HepG2 (cell line): ENCODE measurements around the gene SPHK2. TPM values are rescaled to one million over a fixed set of nuclear protein-coding genes. Genes with fewer than 3 reads are reported as not detected.
A peak's percentile ranks its signal among the peaks of the same experiment; 100 is the strongest.

ENCODE experiments used
- ARHGAP35 ChIP-seq: sonication (generic); formaldehyde crosslinking; IDR thresholded peaks from 2 replicates; pipeline ENCODE4 v1.9.0; 2022; ENCODE audit warnings: mild to moderate bottlenecking, inconsistent platforms, moderate library complexity, missing genetic modification reagents, borderline replicate concordance
- CENPX ChIP-seq: sonication (generic); formaldehyde crosslinking; IDR thresholded peaks from 2 replicates; pipeline ENCODE4 v1.9.0; 2021; ENCODE audit warnings: mild to moderate bottlenecking, missing genetic modification reagents, moderate library complexity
- CREBL2 ChIP-seq: sonication (generic); formaldehyde crosslinking; IDR thresholded peaks from 2 replicates; pipeline ENCODE4 v1.8.1; 2023; ENCODE audit warnings: missing genetic modification reagents, mild to moderate bottlenecking, borderline replicate concordance
- DRAP1 ChIP-seq: IDR thresholded peaks from 2 replicates; pipeline ENCODE4 v1.6.1; 2016; ENCODE audit warnings: missing genetic modification reagents, missing compliant biosample characterization
- ETV6 ChIP-seq: sonication (generic); formaldehyde crosslinking; conservative IDR thresholded peaks from 2 replicates; pipeline ENCODE4 v1.4.0; 2020; ENCODE audit warnings: missing genetic modification reagents
- HDAC1 ChIP-seq: sonication (generic); formaldehyde crosslinking; IDR thresholded peaks from 2 replicates; pipeline ENCODE4 v1.5.1; 2020; ENCODE audit warnings: mild to moderate bottlenecking, missing genetic modification reagents
- MAF1 ChIP-seq: sonication (generic); formaldehyde crosslinking; IDR thresholded peaks from 2 replicates; pipeline ENCODE4 v1.5.0; 2020; ENCODE audit warnings: missing genetic modification reagents, borderline replicate concordance
- MAFG ChIP-seq: sonication (generic); formaldehyde crosslinking; IDR thresholded peaks from 2 replicates; pipeline ENCODE4 v1.5.1; 2020; ENCODE audit warnings: mild to moderate bottlenecking, missing genetic modification reagents
- MIER3 ChIP-seq: IDR thresholded peaks from 2 replicates; pipeline ENCODE4 v1.6.1; 2016; ENCODE audit warnings: missing compliant biosample characterization, borderline replicate concordance
- MXD3 ChIP-seq: IDR thresholded peaks from 2 replicates; pipeline ENCODE4 v1.6.1; 2016; ENCODE audit warnings: mild to moderate bottlenecking, missing biosample characterization, missing genetic modification reagents
- RARA ChIP-seq: IDR thresholded peaks from 2 replicates; pipeline ENCODE4 v1.6.1; 2016; ENCODE audit warnings: missing genetic modification reagents, missing compliant biosample characterization
- RFX1 ChIP-seq: fragments of 450-650 bp; IDR thresholded peaks from 2 replicates; pipeline ENCODE4 v1.6.1; 2017
- TCF7 ChIP-seq: sonication (generic); IDR thresholded peaks from 2 replicates; pipeline ENCODE4 v1.6.1; 2016; ENCODE audit warnings: antibody characterized with exemption, low read depth
- YEATS2 ChIP-seq: sonication (generic); formaldehyde crosslinking; IDR thresholded peaks from 2 replicates; pipeline ENCODE4 v1.4.0; 2020; ENCODE audit warnings: missing genetic modification reagents, borderline replicate concordance
- ZBTB38 ChIP-seq: sonication (generic); formaldehyde crosslinking; IDR thresholded peaks from 2 replicates; pipeline ENCODE4 v1.5.1; 2020; ENCODE audit warnings: mild to moderate bottlenecking, missing genetic modification reagents
- ZFP62 ChIP-seq: sonication (generic); formaldehyde crosslinking; IDR thresholded peaks from 2 replicates; pipeline ENCODE4 v1.4.0; 2020; ENCODE audit warnings: missing genetic modification reagents
- ZFX ChIP-seq: sonication (generic); formaldehyde crosslinking; IDR thresholded peaks from 2 replicates; pipeline ENCODE4 v1.4.0; 2020; ENCODE audit warnings: mild to moderate bottlenecking, low read depth, missing genetic modification reagents, moderate library complexity
- ZFY ChIP-seq: sonication (generic); formaldehyde crosslinking; IDR thresholded peaks from 2 replicates; pipeline ENCODE4 v1.4.0; 2020; ENCODE audit warnings: missing genetic modification reagents
- ZNF224 ChIP-seq: sonication (generic); formaldehyde crosslinking; IDR thresholded peaks from 2 replicates; pipeline ENCODE4 v1.5.0; 2020; ENCODE audit warnings: mild to moderate bottlenecking, missing genetic modification reagents
- ZNF235 ChIP-seq: sonication (generic); formaldehyde crosslinking; IDR thresholded peaks from 2 replicates; pipeline ENCODE4 v1.8.1; 2023; ENCODE audit warnings: mild to moderate bottlenecking, missing genetic modification reagents, borderline replicate concordance
- ZNF251 ChIP-seq: sonication (generic); formaldehyde crosslinking; IDR thresholded peaks from 2 replicates; pipeline ENCODE4 v1.9.0; 2021; ENCODE audit warnings: mild to moderate bottlenecking, missing genetic modification reagents
- ZNF253 ChIP-seq: sonication (generic); formaldehyde crosslinking; IDR thresholded peaks from 2 replicates; pipeline ENCODE4 v1.8.0; 2022; ENCODE audit warnings: mild to moderate bottlenecking, missing genetic modification reagents, borderline replicate concordance
- ZNF296 ChIP-seq: sonication (generic); formaldehyde crosslinking; conservative IDR thresholded peaks from 2 replicates; pipeline ENCODE4 v1.5.0; 2020; ENCODE audit warnings: mild to moderate bottlenecking, missing genetic modification reagents
- ZNF605 ChIP-seq: sonication (generic); formaldehyde crosslinking; IDR thresholded peaks from 2 replicates; pipeline ENCODE4 v1.8.0; 2022; ENCODE audit warnings: mild to moderate bottlenecking, missing genetic modification reagents
- ZNF83 ChIP-seq: sonication (generic); formaldehyde crosslinking; IDR thresholded peaks from 2 replicates; pipeline ENCODE4 v1.4.0; 2020; ENCODE audit warnings: missing genetic modification reagents, mild to moderate bottlenecking, borderline replicate concordance
- polyA plus RNA-seq, 8 experiments: library from polyadenylated mRNA; depleted of rRNA in 3 of 8; stranded (reverse) in 7 of 8; unstranded in 1 of 8; fragments of >200 nt; fragmentation: Illumina TruSeq in 4 of 8; extraction: Trizol in 4 of 8; gene quantifications; 2 replicates each; pipeline versions ENCODE4 v1.2.1 to v1.2.3, GENCODE V29; 2011 to 2016; ENCODE audit warnings: low read depth in 4 of 8, missing spikeins in 1 of 8, mixed read lengths in 1 of 8; ENCODE audit not compliant: insufficient read depth in 1 of 8
- total RNA-seq, 5 experiments: library from RNA; depleted of rRNA; stranded (reverse); fragments of >200 nt; fragmentation: Illumina TruSeq; extraction: Trizol; gene quantifications; 2 replicates each; pipeline ENCODE4 v1.2.3, GENCODE V29; 2016; ENCODE audit warnings: low read depth in 1 of 5
- TF ChIP-seq, protein P1 (sequence below): sonication (generic); formaldehyde crosslinking; IDR thresholded peaks from 2 replicates; pipeline ENCODE4 v1.8.1; 2023; ENCODE audit warnings: mild to moderate bottlenecking, missing genetic modification reagents
- TF ChIP-seq, protein P2 (sequence below): sonication (generic); formaldehyde crosslinking; IDR thresholded peaks from 2 replicates; pipeline ENCODE4 v1.4.0; 2020; ENCODE audit warnings: mild to moderate bottlenecking, missing genetic modification reagents
- TF ChIP-seq, protein P3 (sequence below): sonication (generic); formaldehyde crosslinking; IDR thresholded peaks from 2 replicates; pipeline ENCODE4 v1.4.0; 2020; ENCODE audit warnings: missing genetic modification reagents, mild to moderate bottlenecking, borderline replicate concordance

SPHK2 gene
- total and polyA plus RNA-seq, 2 of the 13 experiments (the other 11 are each of a cell fraction or from before 2014, with no cell fraction given) = 2.9 to 14.4 TPM

- TF ChIP-seq CENPX (CRISPR knock-in tag) (no peak), YEATS2 (CRISPR knock-in tag) (peak; percentile 70; the same call in 1 of the 2 replicates), RARA (CRISPR knock-in tag) (no peak), RFX1 (no peak), ZFY (CRISPR knock-in tag) (peak; percentile 64; the same call in 1 of the 2 replicates), TCF7 (no peak), ETV6 (CRISPR knock-in tag) (no peak), ZFP62 (CRISPR knock-in tag) (no peak), ARHGAP35 (CRISPR knock-in tag) (no peak), ZNF224 (CRISPR knock-in tag) (no peak), ZNF83 (CRISPR knock-in tag) (no peak), ZBTB38 (CRISPR knock-in tag) (no peak), CREBL2 (CRISPR knock-in tag) (no peak), ZNF253 (no peak), MIER3 (CRISPR knock-in tag) (0 out of 2 replicates have a peak, but pooled peaks have one; percentile 20), MAFG (no peak), MXD3 (no peak), ZNF605 (CRISPR knock-in tag) (peak; percentile 41; the same call in 1 of the 2 replicates), DRAP1 (CRISPR knock-in tag) (no peak), ZNF296 (CRISPR knock-in tag) (no peak), ZNF235 (CRISPR knock-in tag) (no peak), ZFX (CRISPR knock-in tag) (peak; percentile 72), HDAC1 (CRISPR knock-in tag) (peak; percentile 55), ZNF251 (no peak), MAF1 (CRISPR knock-in tag) (no peak)
- TF ChIP-seq, protein P1, sequence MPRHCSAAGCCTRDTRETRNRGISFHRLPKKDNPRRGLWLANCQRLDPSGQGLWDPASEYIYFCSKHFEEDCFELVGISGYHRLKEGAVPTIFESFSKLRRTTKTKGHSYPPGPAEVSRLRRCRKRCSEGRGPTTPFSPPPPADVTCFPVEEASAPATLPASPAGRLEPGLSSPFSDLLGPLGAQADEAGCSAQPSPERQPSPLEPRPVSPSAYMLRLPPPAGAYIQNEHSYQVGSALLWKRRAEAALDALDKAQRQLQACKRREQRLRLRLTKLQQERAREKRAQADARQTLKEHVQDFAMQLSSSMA (CRISPR knock-in tag) = no peak
- TF ChIP-seq, protein P2, sequence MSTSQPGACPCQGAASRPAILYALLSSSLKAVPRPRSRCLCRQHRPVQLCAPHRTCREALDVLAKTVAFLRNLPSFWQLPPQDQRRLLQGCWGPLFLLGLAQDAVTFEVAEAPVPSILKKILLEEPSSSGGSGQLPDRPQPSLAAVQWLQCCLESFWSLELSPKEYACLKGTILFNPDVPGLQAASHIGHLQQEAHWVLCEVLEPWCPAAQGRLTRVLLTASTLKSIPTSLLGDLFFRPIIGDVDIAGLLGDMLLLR = no peak
- TF ChIP-seq, protein P3, sequence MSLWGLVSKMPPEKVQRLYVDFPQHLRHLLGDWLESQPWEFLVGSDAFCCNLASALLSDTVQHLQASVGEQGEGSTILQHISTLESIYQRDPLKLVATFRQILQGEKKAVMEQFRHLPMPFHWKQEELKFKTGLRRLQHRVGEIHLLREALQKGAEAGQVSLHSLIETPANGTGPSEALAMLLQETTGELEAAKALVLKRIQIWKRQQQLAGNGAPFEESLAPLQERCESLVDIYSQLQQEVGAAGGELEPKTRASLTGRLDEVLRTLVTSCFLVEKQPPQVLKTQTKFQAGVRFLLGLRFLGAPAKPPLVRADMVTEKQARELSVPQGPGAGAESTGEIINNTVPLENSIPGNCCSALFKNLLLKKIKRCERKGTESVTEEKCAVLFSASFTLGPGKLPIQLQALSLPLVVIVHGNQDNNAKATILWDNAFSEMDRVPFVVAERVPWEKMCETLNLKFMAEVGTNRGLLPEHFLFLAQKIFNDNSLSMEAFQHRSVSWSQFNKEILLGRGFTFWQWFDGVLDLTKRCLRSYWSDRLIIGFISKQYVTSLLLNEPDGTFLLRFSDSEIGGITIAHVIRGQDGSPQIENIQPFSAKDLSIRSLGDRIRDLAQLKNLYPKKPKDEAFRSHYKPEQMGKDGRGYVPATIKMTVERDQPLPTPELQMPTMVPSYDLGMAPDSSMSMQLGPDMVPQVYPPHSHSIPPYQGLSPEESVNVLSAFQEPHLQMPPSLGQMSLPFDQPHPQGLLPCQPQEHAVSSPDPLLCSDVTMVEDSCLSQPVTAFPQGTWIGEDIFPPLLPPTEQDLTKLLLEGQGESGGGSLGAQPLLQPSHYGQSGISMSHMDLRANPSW (CRISPR knock-in tag) = no peak
Measured at GRCh38 chr19:48624067-48624594, 4.8 kb downstream of the SPHK2 start (continued).
